ENCODE measurements around the gene ZDHHC8. TPM values are rescaled to one million over a fixed set of nuclear protein-coding genes. Genes with fewer than 3 reads are reported as not detected.

Gene ZDHHC8
- total RNA-seq, 1 experiment from 2014 or later: 11.5 TPM

DNA sequence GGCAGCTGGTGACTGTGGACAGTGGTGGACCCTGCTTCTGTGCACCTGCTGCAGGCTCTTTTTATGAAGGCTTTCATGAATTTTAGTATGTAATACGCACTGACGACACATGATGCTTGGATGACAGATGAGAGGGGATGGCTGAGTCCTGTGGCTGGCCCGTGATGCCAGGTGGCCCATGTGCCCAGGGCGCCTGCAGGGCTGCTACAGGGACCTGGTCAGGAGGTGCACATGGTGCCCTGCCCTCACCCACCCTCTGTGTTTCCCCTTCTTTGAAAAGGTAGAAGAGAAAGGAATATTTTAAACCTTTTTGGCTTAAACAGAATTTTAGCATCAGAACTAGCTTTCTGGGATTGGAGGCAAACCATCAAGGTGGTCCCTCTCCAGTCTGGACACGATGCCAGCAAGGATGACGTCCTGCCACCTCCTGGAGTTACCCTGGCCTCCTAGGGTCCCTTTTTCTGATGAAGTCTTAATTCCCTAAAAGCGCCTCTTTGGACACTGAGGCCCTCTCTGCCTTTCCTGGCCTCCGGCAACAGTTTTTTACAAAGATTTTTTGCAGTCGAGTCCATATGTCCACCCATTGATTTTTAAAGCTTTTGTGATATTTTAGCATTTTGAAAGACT, 21.1 kb upstream of the ZDHHC8 start:
- no peaks in the 10 kb centered on the region for H3K9me3 ChIP-seq (ENCODE audit: low read length)
- no peaks in the 10 kb centered on the region for H3K9me2 ChIP-seq (replicated peaks; ENCODE audit: insufficient read depth, low read length)
- no peak overlapping the region for H3K4me3 ChIP-seq (ENCODE audit: low read length)
- H2AFZ ChIP-seq (ENCODE audit: low read length): no peak overlapping the region
- H3K79me2 ChIP-seq (ENCODE audit: low read length): peaks cover 16% of the 10 kb centered on the region
- no peak for DNase-seq
- no peak overlapping the region for H3K9ac ChIP-seq (ENCODE audit: low read length)
- H3K36me3 ChIP-seq (ENCODE audit: insufficient read depth, low read length): peaks cover 3% of the 10 kb centered on the region
- peak overlapping the region; percentile 58 for H3K27ac ChIP-seq (ENCODE audit: low read length)
- H4K20me1 ChIP-seq (ENCODE audit: insufficient read depth, low read depth, low read length): no peaks in the 10 kb centered on the region
- H3K27me3 ChIP-seq (ENCODE audit: low read length): no peaks in the 10 kb centered on the region
- no peak overlapping the region for H3K4me2 ChIP-seq (ENCODE audit: low read depth, low read length, poor library complexity, severe bottlenecking)
- peaks cover 27% of the 10 kb centered on the region for H3K4me1 ChIP-seq (ENCODE audit: low read length)

DNA sequence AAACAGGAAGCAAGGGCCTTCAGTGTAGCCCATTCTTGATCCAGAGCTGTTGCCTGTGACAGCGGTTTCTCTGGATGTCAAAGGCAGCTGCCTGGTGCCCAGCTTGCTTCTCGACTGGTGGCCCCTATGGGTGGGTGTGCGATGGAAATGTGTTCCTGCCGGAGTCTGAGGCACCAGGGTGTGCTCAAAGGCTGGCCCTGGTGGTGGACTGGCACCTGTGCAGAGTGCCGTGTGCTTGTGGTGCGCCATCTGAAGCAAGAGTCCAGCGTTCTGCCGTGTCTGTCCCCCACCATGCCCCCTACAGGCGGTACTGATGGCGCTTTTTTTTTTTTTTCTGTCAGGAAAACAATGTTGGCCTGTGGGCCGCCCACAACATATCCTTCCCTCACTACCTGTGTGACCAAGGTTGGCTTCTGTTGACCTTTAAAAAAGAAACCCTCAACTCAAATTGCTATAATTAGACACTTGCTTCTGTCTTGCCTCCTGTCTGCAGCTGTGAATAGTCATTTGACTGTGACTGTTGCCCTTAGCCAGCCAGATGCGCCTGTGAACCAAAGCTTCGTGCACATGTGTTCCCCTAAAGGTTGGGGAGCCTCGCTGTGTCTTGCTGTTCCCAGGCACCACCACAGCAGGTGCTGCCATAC, 20.4 kb upstream of the ZDHHC8 start:
- peaks cover 23% of the 10 kb centered on the region for H3K79me2 ChIP-seq (ENCODE audit: low read length)
- no peaks in the 10 kb centered on the region for H4K20me1 ChIP-seq (ENCODE audit: insufficient read depth, low read depth, low read length)
- H3K9me2 ChIP-seq (replicated peaks; ENCODE audit: insufficient read depth, low read length): no peaks in the 10 kb centered on the region
- H3K4me3 ChIP-seq (ENCODE audit: low read length): no peak overlapping the region
- H3K9ac ChIP-seq (ENCODE audit: low read length): no peak overlapping the region
- H3K36me3 ChIP-seq (ENCODE audit: insufficient read depth, low read length): peaks cover 6% of the 10 kb centered on the region
- no peak overlapping the region for H2AFZ ChIP-seq (ENCODE audit: low read length)
- no peaks in the 10 kb centered on the region for H3K9me3 ChIP-seq (ENCODE audit: low read length)
- H3K4me2 ChIP-seq (ENCODE audit: low read depth, low read length, poor library complexity, severe bottlenecking): no peak overlapping the region
- H3K27me3 ChIP-seq (ENCODE audit: low read length): no peaks in the 10 kb centered on the region
- peaks cover 34% of the 10 kb centered on the region for H3K4me1 ChIP-seq (ENCODE audit: low read length)
- peak; percentile 84 for DNase-seq
- H3K27ac ChIP-seq (ENCODE audit: low read length): peak overlapping the region; percentile 58

DNA sequence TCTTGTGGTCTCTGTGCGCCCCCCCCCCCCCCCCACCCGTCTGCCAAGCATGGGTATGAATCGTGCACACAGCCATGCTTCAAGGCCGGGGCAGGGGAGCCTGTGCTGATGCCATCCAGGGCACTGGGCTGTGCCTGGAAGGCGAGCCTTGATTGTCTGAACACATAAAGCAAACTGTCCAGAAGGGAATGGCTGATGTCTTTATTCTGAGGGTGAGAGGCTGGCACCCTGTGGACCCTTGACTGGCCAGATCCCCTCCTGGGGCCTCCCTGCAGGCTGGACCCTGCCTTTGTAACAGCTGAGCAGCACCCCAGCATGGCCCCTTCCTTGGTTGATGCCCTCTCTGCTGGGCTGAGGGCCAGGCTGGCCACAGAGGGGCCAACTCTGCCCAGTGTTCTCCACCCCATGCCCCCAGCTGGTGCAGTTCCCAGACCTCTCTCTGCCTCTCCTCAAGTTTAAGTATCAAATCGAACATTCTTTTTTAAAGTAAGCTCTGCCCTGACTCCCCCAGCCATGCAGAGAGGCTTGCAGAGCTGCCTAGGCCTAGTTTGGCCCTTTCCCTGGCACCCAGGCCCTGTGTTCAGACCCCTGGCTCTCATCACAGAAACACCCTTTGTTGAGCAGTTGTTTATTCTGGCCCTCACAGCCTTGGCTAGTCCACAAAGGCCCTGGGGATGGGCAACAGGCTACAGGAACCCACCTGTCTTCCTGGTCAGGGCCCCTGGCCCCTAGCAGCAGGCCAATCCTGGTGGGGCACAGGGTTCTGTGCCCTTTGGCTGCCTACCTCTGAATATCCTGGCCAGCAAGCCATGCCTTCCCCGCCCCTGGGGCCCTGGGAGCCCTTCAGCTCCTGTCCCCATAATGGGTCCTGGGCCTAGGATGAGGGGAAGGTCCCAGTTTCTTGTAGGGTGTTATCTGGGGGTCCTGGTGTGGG, 19.6 kb upstream of the ZDHHC8 start:
- H2AFZ ChIP-seq (ENCODE audit: low read length): no peak overlapping the region
- DNase-seq: no peak
- H3K9me2 ChIP-seq (replicated peaks; ENCODE audit: insufficient read depth, low read length): no peaks in the 10 kb centered on the region
- H3K9me3 ChIP-seq (ENCODE audit: low read length): no peaks in the 10 kb centered on the region
- peaks cover 34% of the 10 kb centered on the region for H3K4me1 ChIP-seq (ENCODE audit: low read length)
- no peaks in the 10 kb centered on the region for H3K27me3 ChIP-seq (ENCODE audit: low read length)
- peak overlapping the region; percentile 76 for H3K27ac ChIP-seq (ENCODE audit: low read length)
- H3K79me2 ChIP-seq (ENCODE audit: low read length): peaks cover 31% of the 10 kb centered on the region
- H4K20me1 ChIP-seq (ENCODE audit: insufficient read depth, low read depth, low read length): no peaks in the 10 kb centered on the region
- H3K36me3 ChIP-seq (ENCODE audit: insufficient read depth, low read length): peaks cover 6% of the 10 kb centered on the region
- H3K9ac ChIP-seq (ENCODE audit: low read length): peak overlapping the region; percentile 46
- no peak overlapping the region for H3K4me3 ChIP-seq (ENCODE audit: low read length)
- no peak overlapping the region for H3K4me2 ChIP-seq (ENCODE audit: low read depth, low read length, poor library complexity, severe bottlenecking)

- H3K4me1 ChIP-seq (ENCODE audit: low read length): peaks cover 34% of the 10 kb centered on the region
- H3K9me2 ChIP-seq (replicated peaks; ENCODE audit: insufficient read depth, low read length): no peaks in the 10 kb centered on the region
- H3K9ac ChIP-seq (ENCODE audit: low read length): 0 out of 2 replicates have a peak overlapping the region, but pooled peaks have one; percentile 46
- peaks cover 34% of the 10 kb centered on the region for H3K79me2 ChIP-seq (ENCODE audit: low read length)
- H4K20me1 ChIP-seq (ENCODE audit: insufficient read depth, low read depth, low read length): no peaks in the 10 kb centered on the region
- no peak overlapping the region for H3K27ac ChIP-seq (ENCODE audit: low read length)
- H2AFZ ChIP-seq (ENCODE audit: low read length): no peak overlapping the region
- DNase-seq: no peak
- no peaks in the 10 kb centered on the region for H3K9me3 ChIP-seq (ENCODE audit: low read length)
- H3K4me2 ChIP-seq (ENCODE audit: low read depth, low read length, poor library complexity, severe bottlenecking): no peak overlapping the region
- H3K27me3 ChIP-seq (ENCODE audit: low read length): no peaks in the 10 kb centered on the region
- H3K36me3 ChIP-seq (ENCODE audit: insufficient read depth, low read length): peaks cover 6% of the 10 kb centered on the region
- no peak overlapping the region for H3K4me3 ChIP-seq (ENCODE audit: low read length)
These were observed 18.7 kb upstream of the ZDHHC8 start for GRCh38 chr22:20112623-20113511.

DNA sequence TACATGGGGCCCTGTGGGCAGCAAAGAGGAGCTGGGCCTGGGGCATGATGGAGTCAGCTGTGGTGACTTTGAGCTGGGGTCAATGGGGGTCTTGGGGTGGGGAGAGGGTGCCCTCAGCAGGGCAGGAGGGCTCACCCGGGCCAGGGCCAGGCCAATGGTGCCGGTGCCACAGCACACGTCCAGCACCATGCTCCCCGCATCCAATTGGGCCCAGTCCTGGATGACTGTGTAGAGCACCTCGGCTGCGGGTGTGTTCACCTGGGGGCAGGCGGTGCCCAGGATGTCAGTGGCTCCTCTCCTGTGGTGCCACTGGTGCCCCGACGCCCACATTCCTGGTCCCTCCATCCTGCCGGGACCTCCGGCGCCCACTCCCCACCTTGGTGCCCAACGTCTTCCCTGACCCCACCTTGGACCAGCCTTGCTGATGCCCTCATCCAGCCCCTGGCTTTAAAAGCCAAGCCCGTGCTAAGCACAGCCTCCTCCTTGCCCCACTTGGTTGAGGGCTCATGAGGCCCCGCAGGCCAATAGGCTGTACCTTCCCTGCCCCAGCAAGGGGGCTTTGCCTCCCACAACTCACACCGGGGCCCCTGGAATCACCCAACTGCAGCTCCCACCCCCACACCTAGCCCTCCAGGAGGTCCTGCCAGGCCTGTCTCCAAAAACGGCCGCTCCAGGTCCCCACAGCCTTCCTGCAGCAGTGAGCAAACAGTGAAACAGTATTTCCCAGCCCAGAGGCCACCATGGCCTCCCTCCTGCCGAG, 17.9 kb upstream of the ZDHHC8 start:
- Histone ChIP-seq H3K27ac (ENCODE audit: low read length) (no peak overlapping the region), H3K27me3 (ENCODE audit: low read length) (no peaks in the 10 kb centered on the region), H3K36me3 (ENCODE audit: insufficient read depth, low read length) (peaks cover 11% of the 10 kb centered on the region), H3K9me2 (replicated peaks; ENCODE audit: insufficient read depth, low read length) (no peaks in the 10 kb centered on the region), H3K79me2 (ENCODE audit: low read length) (peaks cover 43% of the 10 kb centered on the region), H2AFZ (ENCODE audit: low read length) (no peak overlapping the region), H3K4me1 (ENCODE audit: low read length) (peaks cover 38% of the 10 kb centered on the region), H3K4me3 (ENCODE audit: low read length) (no peak overlapping the region), H3K9ac (ENCODE audit: low read length) (no peak overlapping the region), H3K4me2 (ENCODE audit: low read depth, low read length, poor library complexity, severe bottlenecking) (no peak overlapping the region), H4K20me1 (ENCODE audit: insufficient read depth, low read depth, low read length) (peaks cover 6% of the 10 kb centered on the region; the same call in 1 of the 2 replicates), H3K9me3 (ENCODE audit: low read length) (no peaks in the 10 kb centered on the region)
- DNase-seq: no peak

- no peak overlapping the region for H3K27ac ChIP-seq (ENCODE audit: low read length)
- no peak overlapping the region for H2AFZ ChIP-seq (ENCODE audit: low read length)
- H3K4me1 ChIP-seq (ENCODE audit: low read length): peaks cover 49% of the 10 kb centered on the region
- peak overlapping the region; percentile 88 for H3K4me2 ChIP-seq (ENCODE audit: low read depth, low read length, poor library complexity, severe bottlenecking)
- H3K4me3 ChIP-seq (ENCODE audit: low read length): peak overlapping the region; percentile 94; the same call in 1 of the 2 replicates
- DNase-seq: no peak
- peak overlapping the region; percentile 89 for H3K9ac ChIP-seq (ENCODE audit: low read length)
- peaks cover 53% of the 10 kb centered on the region for H3K79me2 ChIP-seq (ENCODE audit: low read length)
- H3K9me2 ChIP-seq (replicated peaks; ENCODE audit: insufficient read depth, low read length): no peaks in the 10 kb centered on the region
- no peaks in the 10 kb centered on the region for H3K9me3 ChIP-seq (ENCODE audit: low read length)
- H3K36me3 ChIP-seq (ENCODE audit: insufficient read depth, low read length): peaks cover 22% of the 10 kb centered on the region
- H3K27me3 ChIP-seq (ENCODE audit: low read length): no peaks in the 10 kb centered on the region
- H4K20me1 ChIP-seq (ENCODE audit: insufficient read depth, low read depth, low read length): peaks cover 14% of the 10 kb centered on the region
These were observed 16.8 kb upstream of the ZDHHC8 start for GRCh38 chr22:20114506-20115475.

Data from Karpas-422 (cell line).